ENCODE results near the gene CDH23.

Gene CDH23

DNA sequence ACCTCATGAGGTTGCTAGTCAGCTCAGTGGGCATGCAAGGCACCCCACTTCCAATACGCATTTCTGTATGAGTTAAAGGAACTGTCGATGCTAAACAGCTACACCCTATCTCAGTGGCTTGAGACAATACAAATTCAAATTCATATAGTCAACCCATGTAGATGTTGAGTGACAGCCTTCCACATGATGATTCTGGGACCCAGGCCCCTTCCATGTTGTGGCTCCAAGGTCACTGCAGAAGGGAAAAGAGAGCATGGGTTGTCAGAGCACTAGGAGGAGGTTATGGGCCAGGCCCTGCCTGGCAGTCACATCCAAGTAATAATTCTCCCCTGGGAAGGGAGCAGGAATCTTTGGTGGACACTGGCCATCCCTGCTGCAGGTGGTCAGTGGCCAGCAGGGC, 294.7 kb downstream of the CDH23 start:
- no peaks in the 10 kb centered on the region for H3K79me2 ChIP-seq (ENCODE audit: low read length)
- no peak overlapping the region for H2AFZ ChIP-seq (ENCODE audit: low read length)
- no peak overlapping the region for H3K4me3 ChIP-seq (ENCODE audit: low read length)
- TF ChIP-seq, protein P1, sequence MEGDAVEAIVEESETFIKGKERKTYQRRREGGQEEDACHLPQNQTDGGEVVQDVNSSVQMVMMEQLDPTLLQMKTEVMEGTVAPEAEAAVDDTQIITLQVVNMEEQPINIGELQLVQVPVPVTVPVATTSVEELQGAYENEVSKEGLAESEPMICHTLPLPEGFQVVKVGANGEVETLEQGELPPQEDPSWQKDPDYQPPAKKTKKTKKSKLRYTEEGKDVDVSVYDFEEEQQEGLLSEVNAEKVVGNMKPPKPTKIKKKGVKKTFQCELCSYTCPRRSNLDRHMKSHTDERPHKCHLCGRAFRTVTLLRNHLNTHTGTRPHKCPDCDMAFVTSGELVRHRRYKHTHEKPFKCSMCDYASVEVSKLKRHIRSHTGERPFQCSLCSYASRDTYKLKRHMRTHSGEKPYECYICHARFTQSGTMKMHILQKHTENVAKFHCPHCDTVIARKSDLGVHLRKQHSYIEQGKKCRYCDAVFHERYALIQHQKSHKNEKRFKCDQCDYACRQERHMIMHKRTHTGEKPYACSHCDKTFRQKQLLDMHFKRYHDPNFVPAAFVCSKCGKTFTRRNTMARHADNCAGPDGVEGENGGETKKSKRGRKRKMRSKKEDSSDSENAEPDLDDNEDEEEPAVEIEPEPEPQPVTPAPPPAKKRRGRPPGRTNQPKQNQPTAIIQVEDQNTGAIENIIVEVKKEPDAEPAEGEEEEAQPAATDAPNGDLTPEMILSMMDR (IDR thresholded peaks at IDR 0.05; ENCODE audit: low read length), result no peak
- TF ChIP-seq EZH2 (optimal IDR thresholded peaks at IDR 0.05; ENCODE audit: low read depth, low read length) (no peak), EZH2phosphoT487 (IDR thresholded peaks at IDR 0.05; ENCODE audit: low read length) (no peak)
- H3K27ac ChIP-seq (ENCODE audit: low read length), result no peak overlapping the region
- H3K9me2 ChIP-seq (replicated peaks; ENCODE audit: insufficient read depth, low read length), result no peaks in the 10 kb centered on the region
- no peaks in the 10 kb centered on the region for H3K36me3 ChIP-seq (replicated peaks; ENCODE audit: insufficient read depth, low read length)
- H3K4me2 ChIP-seq (ENCODE audit: low read depth, low read length), result no peak overlapping the region
- H3K27me3 ChIP-seq (replicated peaks; ENCODE audit: insufficient read depth, low read length), result peaks cover 3% of the 10 kb centered on the region; the same call in 1 of the 2 replicates
- no peak overlapping the region for H3K9ac ChIP-seq (ENCODE audit: low read length)
- H3F3A ChIP-seq (ENCODE audit: insufficient read depth, low read length), result no peaks in the 10 kb centered on the region
- H3K4me1 ChIP-seq (ENCODE audit: low read length), result peaks cover 14% of the 10 kb centered on the region
- no peak for DNase-seq
- H3K9me3 ChIP-seq (replicated peaks; ENCODE audit: insufficient read depth, low read length), result no peaks in the 10 kb centered on the region
- H4K20me1 ChIP-seq (ENCODE audit: insufficient read depth, low read length), result no peaks in the 10 kb centered on the region

DNA sequence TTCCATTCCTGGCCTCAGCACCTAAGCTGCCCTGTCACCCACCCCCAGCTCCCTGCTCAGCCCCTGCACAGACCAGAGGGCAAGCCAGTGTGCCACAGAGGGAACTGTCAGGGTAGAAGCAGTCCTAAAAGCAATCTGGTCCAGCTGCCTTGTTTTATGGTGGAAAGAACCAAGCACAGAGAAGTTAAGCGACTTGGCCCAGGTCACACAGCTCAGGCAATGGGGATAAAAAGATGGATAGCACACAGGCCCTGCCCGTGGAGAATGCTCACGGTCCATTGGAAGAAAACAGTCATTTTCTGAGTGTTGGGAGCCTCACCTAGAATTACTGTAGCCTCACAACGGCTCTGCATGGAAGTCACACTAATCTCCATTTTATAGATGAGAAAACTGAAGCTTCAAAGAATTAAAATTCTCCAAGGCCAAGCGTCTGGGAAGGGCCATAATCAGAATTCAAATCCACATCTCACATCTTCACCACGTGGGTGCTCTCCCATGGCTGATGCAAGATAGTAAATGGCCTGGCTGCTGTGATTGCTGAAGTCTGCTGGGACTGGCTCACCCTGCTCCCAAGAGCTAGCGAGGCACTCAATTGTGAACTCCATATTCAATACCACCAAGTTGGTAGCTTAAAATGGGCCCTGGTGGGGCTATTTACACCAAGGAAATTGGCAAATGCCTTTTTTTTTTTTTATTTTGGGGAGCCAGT, 296.0 kb downstream of the CDH23 start:
- H3K9me2 ChIP-seq (replicated peaks; ENCODE audit: insufficient read depth, low read length), result no peaks in the 10 kb centered on the region
- TF ChIP-seq, protein P1 (IDR thresholded peaks at IDR 0.05; ENCODE audit: low read length), result no peak
- H3K4me2 ChIP-seq (ENCODE audit: low read depth, low read length), result no peak overlapping the region

DNA sequence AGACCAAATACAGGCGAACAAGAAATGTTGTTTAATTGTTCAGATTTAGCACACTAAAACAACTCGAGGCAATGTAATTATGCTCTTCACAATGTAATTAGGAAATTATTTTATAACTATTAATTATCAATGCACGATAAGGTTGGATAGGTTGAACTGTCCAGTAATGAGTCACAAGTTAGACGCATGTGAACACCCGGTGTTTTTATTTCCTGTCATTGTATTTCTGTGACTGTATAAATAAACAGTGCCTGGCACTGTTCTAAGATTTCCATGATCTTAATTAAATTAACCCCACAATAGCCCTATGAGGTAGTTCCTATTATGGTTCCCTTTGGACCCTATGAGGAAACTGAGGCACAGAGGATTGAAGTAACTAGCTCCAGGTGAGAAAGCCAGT, 296.7 kb downstream of the CDH23 start:
- Histone ChIP-seq H3K4me3 (ENCODE audit: low read length) (no peak overlapping the region), H3K79me2 (ENCODE audit: low read length) (no peaks in the 10 kb centered on the region), H3K4me2 (ENCODE audit: low read depth, low read length) (no peak overlapping the region), H3K9ac (ENCODE audit: low read length) (no peak overlapping the region), H3K36me3 (replicated peaks; ENCODE audit: insufficient read depth, low read length) (no peaks in the 10 kb centered on the region), H3K9me3 (replicated peaks; ENCODE audit: insufficient read depth, low read length) (no peaks in the 10 kb centered on the region), H3K9me2 (replicated peaks; ENCODE audit: insufficient read depth, low read length) (no peaks in the 10 kb centered on the region), H4K20me1 (ENCODE audit: insufficient read depth, low read length) (no peaks in the 10 kb centered on the region), H3F3A (ENCODE audit: insufficient read depth, low read length) (no peaks in the 10 kb centered on the region), H2AFZ (ENCODE audit: low read length) (no peak overlapping the region), H3K27me3 (replicated peaks; ENCODE audit: insufficient read depth, low read length) (no peaks in the 10 kb centered on the region), H3K4me1 (ENCODE audit: low read length) (peaks cover 14% of the 10 kb centered on the region), H3K27ac (ENCODE audit: low read length) (no peak overlapping the region)
- no peak for TF ChIP-seq EZH2 (optimal IDR thresholded peaks at IDR 0.05; ENCODE audit: low read depth, low read length)
- TF ChIP-seq, protein P1 (IDR thresholded peaks at IDR 0.05; ENCODE audit: low read length), result no peak
- no peak for TF ChIP-seq EZH2phosphoT487 (IDR thresholded peaks at IDR 0.05; ENCODE audit: low read length)
- DNase-seq, result no peak

More for the DNA sequence above, 296.0 kb downstream of the CDH23 start:
- Histone ChIP-seq H4K20me1 (ENCODE audit: insufficient read depth, low read length) (no peaks in the 10 kb centered on the region), H2AFZ (ENCODE audit: low read length) (no peak overlapping the region), H3K27me3 (replicated peaks; ENCODE audit: insufficient read depth, low read length) (no peaks in the 10 kb centered on the region), H3K4me3 (ENCODE audit: low read length) (no peak overlapping the region), H3K4me1 (ENCODE audit: low read length) (peaks cover 14% of the 10 kb centered on the region), H3K9ac (ENCODE audit: low read length) (no peak overlapping the region), H3K9me3 (replicated peaks; ENCODE audit: insufficient read depth, low read length) (no peaks in the 10 kb centered on the region), H3K27ac (ENCODE audit: low read length) (no peak overlapping the region), H3K79me2 (ENCODE audit: low read length) (no peaks in the 10 kb centered on the region), H3K36me3 (replicated peaks; ENCODE audit: insufficient read depth, low read length) (no peaks in the 10 kb centered on the region), H3F3A (ENCODE audit: insufficient read depth, low read length) (no peaks in the 10 kb centered on the region)
- DNase-seq, result no peak

Measured in MM.1S (cell line).